ENCODE data around the gene DNAH2.
"Not testable (repeated sequence)": the region's sequence is repeated elsewhere in the genome, so short reads cannot be mapped to it uniquely, and the experiment has no call there.

The DNAH2 gene

DNA sequence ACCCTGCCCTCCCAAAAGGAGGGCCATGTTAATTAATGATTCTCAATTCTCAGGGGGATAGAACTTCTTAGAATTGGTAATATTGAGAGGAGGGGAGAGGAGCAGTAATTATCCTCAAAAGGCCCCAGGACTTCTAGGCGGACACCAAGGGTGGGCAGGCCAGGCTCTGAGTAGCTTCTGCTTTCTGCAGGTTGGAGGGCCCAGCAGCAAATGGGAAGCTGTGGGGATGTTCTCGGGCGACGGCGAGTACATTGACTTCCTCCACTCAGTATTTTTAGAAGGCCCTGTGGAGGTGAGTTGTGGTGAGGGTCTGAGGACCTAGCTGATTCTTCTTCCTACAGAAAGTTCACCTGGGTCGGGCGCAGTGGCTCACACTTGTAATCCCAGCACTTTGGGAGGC, 57.5 kb downstream of the DNAH2 start:
- DNase-seq (ENCODE audit: low read depth in 2 of 2): no peak

GRCh38 chr17:7777017-7777416, 59.5 kb downstream of the DNAH2 start:
- DNase-seq (ENCODE audit: low read depth in 2 of 2): no peak

GRCh38 chr17:7780736-7781135, 63.2 kb downstream of the DNAH2 start:
- DNase-seq (ENCODE audit: low read depth in 2 of 2): no peak

GRCh38 chr17:7781429-7781828, 63.9 kb downstream of the DNAH2 start:
- DNase-seq (ENCODE audit: low read depth in 2 of 2): no peak

GRCh38 chr17:7782240-7782639, 64.7 kb downstream of the DNAH2 start:
- DNase-seq (ENCODE audit: low read depth in 2 of 2): no peak

DNA sequence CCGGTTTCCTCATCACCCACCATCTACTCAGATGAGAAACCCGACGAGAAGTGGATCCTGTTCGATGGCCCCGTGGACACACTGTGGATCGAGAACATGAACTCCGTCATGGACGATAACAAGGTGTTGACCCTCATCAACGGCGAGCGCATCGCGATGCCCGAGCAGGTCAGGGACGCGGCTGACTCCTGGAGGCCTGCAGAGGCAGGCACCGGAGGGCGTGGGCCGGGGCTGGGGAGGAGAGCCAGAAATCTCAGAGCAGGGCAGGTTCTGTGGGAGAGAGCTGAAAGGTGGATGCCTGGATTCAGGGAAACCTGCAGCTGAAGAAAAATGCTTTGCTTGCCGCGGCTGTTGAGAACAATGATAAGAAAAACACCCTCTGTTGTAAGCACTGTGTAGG, 69.3 kb downstream of the DNAH2 start:
- no peak for DNase-seq (ENCODE audit: low read depth in 2 of 2)

GRCh38 chr17:7789131-7789530, 71.6 kb downstream of the DNAH2 start:
- no peak for DNase-seq (ENCODE audit: low read depth in 2 of 2)

DNA sequence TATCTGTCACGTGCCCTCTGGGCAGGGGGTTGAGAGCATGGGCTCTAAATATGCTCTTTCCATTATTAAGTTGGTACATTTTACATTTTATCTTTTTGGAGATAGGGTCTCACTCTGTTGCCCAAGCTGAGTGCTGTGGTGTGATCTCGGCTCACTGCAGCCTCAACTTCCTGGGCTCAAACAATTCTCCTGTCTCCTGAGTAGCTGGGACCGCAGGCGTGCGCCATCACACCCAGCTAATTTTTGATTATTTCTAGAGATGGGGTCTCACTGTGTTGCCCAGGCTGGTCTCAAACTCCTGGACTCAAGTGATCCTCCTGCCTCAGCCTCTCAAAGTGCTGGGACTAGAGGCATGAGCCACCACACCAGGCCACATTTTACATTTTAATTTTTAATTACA, 72.6 kb downstream of the DNAH2 start:
- no peak for DNase-seq (ENCODE audit: low read depth in 2 of 2)

- no peak for DNase-seq (ENCODE audit: low read depth in 2 of 2)
These were observed 75.1 kb downstream of the DNAH2 start for GRCh38 chr17:7792611-7793010.

DNA sequence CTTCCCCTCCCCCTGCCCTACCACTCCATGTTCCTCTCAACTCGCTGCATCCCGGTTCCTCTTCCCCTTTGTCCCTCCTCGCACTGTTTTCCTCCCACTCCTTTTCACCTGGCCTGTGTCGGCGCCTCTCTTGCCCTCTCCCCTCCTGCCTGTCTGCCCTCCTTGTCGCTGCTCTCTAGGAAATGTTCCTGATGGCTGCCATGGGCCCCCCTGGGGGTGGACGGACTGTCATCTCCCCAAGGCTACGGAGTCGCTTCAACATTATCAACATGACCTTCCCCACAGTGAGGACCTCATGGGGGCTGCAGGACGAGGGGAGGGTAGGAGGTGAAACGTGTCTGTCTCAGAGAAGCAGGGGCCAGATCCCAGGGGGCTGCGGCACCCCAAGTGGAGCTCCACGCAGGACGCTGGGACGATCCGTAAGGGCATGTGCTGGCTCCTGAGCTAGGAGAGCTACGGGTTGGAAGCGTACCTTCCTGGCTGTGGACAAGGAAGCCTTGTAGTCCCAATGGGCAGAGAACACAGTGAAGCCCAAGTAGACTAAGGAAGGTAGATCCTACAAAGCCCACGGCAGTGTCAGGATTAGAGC, 76.6 kb downstream of the DNAH2 start:
- DNase-seq (ENCODE audit: low read depth in 2 of 2): no peak

- DNase-seq (ENCODE audit: low read depth in 2 of 2): no peak
These were observed 80.4 kb downstream of the DNAH2 start for GRCh38 chr17:7797976-7798375.

DNA sequence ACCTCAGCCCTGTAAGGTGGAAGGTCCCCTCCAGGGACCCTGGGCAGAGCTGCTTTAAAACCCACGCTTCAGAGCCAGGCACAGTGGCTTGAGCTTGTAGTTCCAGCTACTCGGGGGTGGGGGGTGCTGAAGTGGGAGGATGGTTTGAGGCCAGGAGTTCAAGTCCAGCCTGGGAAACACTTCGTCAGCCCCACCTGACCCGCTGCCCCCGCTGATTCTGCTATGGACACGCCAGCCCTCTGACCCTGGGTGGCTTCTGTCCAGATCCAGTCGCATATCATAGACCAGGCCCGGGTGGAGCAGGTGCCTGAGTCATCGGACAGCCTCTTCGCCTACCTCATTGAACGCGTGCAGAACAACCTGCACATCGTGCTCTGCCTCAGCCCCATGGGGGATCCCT, 81.3 kb downstream of the DNAH2 start:
- no peak for DNase-seq (ENCODE audit: low read depth in 2 of 2)

DNA sequence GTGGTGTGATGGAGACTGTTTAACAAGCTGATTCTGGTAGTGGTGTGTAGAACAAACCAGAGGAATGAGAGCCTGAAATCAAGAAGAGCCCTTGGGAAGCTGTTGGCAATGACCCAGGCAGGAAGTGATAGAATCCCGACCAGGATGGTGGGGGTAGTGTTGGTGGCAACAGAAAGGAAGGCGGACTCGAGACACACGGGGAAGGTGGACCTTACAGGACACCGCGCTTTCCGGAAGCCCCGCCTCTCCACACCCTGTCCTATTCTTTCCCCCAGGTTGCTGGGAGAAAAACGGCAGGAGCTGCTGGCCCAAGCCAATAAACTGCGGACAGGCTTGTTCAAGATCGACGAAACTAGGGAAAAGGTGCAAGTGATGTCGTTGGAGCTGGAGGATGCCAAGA, 86.4 kb downstream of the DNAH2 start:
- DNase-seq (ENCODE audit: low read depth in 2 of 2): no peak

DNA sequence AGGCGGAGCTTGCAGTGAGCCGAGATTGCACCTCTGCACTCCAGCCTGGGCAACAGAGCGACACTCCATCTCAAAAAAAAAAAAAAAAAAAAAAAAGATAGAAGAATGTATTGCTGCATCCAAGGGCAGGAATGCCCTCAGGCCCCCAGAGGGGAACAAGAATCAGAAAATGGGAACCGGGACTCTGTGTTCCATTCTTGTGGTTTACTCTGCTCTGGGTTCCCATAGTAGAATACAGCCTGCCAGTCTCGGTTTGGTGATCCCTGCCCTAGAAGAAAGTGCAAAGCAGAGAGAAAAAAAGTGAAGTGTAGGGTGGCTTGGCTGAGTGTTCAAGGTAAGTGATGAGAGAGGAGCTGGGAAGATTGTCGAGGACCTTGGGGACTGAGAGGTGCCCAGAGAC, 89.0 kb downstream of the DNAH2 start:
- no peak for DNase-seq (ENCODE audit: low read depth in 2 of 2)

GRCh38 chr17:7807206-7807605, 89.7 kb downstream of the DNAH2 start:
- no peak for DNase-seq (ENCODE audit: low read depth in 2 of 2)

DNA sequence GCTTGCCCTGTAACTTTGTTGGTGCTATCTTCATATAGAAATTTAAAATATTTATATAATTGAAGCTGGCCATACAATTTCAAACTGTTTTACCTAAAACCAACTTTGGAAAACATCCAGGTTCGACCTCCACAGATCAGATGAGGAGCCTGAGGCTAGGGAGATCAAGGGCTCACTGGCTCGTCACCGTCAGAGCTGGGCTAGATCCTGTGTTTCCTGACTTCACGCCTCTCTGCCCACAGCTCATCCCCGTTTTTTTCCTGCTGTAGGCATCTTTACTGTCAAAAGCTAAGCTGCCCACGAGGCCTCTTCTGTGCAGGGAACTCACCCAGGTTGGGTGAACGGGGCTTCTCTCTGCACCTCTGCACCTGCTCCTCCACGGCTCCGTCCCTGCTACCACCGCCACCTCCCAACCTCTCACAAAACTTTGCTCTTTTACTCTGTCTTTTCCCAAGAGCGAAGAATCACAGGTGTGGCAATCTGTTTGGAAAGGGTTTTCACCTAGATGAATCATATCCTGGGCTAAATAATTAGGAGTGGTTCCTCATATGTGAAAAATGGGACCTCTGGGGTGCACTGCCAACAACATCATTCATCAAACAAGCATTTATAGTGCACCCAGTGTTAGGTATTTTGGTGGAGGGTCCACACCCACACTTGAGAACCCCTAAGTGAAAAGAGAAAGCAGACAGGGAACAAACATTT, 91.7 kb downstream of the DNAH2 start:
- DNase-seq (ENCODE audit: low read depth in 2 of 2): no peak

DNA sequence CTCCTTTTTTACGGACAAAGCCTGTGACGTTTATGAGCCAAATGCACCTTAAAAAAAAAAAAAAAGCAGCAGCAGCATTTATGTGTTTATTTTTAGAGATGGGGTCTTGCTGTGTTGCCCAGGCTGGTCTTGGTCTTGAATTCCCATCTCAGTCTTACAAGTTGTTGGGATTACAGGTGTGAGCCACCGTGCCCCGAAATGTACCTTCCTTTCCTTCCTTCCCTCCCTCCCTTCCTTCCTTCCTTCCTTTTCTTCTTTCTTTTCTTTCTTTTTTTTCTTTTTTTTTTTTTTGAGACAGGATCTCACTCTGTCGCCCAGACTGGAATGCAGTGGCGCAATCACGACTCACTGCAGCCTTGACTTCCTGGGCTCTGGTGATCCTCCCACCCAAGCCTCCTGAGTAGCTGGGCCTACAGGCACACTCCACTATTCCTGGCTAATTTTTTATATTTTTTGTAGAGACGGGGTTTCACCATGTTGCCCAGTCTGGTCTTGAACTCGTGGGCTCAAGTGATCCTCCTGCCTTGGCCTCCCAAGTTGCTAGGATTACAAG, 92.3 kb downstream of the DNAH2 start:
- not testable (repeated sequence) for DNase-seq (ENCODE audit: low read depth in 2 of 2)

GRCh38 chr17:7811251-7811650, 93.7 kb downstream of the DNAH2 start:
- no peak for DNase-seq (ENCODE audit: low read depth in 2 of 2)

- no peak for DNase-seq (ENCODE audit: low read depth in 2 of 2)
These were observed 97.4 kb downstream of the DNAH2 start for GRCh38 chr17:7814969-7815368.

DNA sequence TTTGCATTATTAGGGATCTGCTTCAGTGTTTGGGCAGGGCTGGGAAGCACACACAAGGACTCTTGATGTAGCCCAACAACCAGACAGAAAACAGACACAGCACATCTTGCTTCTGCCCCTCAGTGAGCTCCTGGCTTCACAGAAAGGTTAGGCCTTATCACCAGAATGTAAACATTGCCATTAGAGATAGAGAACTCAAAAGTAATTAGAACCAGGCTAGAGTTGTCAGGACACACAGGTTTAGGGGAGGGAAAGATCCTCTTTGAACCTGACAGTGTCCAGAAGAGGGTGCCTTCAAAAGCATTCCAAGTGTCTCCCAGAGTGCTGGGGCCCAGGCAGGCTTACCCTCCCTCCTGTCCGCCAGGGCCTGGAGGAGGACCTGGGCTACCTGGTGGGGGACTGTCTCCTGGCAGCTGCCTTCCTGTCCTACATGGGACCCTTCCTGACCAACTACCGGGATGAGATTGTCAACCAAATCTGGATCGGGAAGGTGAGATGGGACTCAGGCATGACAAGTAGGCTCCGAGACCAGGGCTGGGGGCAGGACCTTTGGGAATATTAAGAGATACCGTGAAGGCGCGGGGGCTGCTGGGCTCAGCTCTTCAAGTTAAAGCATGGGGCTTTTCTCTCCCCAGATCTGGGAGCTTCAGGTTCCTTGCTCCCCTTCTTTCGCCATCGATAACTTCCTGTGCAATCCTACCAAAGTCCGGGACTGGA, 99.5 kb downstream of the DNAH2 start:
- no peak for DNase-seq (ENCODE audit: low read depth in 2 of 2)

- DNase-seq (ENCODE audit: low read depth in 2 of 2): no peak
These were observed 100.1 kb downstream of the DNAH2 start for GRCh38 chr17:7817643-7817964.

DNA sequence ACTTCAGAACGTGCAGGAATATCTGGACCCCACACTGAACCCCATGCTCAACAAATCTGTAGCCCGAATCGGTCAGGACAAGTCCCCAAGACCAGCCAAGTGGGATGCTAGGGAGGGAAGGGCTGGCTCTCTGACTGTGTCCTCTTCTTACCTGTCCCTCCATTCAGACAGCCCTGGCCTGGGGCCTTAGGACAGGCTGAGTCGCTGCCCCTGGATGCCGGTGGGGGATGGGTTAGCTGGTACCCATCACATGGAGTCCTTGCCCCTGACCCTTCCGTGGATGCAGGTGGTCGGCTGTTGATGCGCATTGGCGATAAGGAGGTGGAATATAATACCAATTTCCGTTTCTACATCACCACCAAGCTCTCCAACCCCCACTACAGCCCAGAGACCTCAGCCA, 100.5 kb downstream of the DNAH2 start:
- no peak for DNase-seq (ENCODE audit: low read depth in 2 of 2)
